Hepatocyte (in vitro differentiated cells): ENCODE results near the gene AGBL1.

Experiments used
- CTCF ChIP-seq: fragments of 200-600 bp; sonication (generic); IDR thresholded peaks from 2 replicates; pipeline ENCODE4 v1.5.1; 2016; ENCODE audit warnings: antibody characterized with exemption, mild to moderate bottlenecking; ENCODE audit not compliant: poor library complexity
- EZH2 ChIP-seq: fragments of 200-600 bp; sonication (generic); IDR thresholded peaks from 2 replicates; pipeline ENCODE4 v1.6.1; 2016; ENCODE audit warnings: antibody characterized with exemption, mild to moderate bottlenecking, borderline replicate concordance
- EZH2phosphoT487 ChIP-seq: fragments of 200-600 bp; sonication (generic); IDR thresholded peaks from one replicate; pipeline ENCODE4 v1.6.1; 2018; ENCODE audit warnings: antibody characterized with exemption, mild to moderate bottlenecking, low read depth, moderate library complexity; ENCODE audit not compliant: unreplicated experiment, severe bottlenecking

GRCh38 chr15:86916671-86917360 lies 837.1 kb downstream of the AGBL1 start:
- TF ChIP-seq CTCF: no peak
- TF ChIP-seq EZH2: no peak
- TF ChIP-seq EZH2phosphoT487: no peak
